NOMO-1 (cell line): Measurements from ENCODE around the gene PRKD2.

Experiments used
- DNase-seq, 2 experiments: peaks; one replicate each; lab custom pipeline; 2025; ENCODE audit not compliant: unreplicated experiment in 2 of 2; lab: John Stamatoyannopoulos, UW

PRKD2 gene

GRCh38 chr19:46725036-46725820 lies 8.3 kb upstream of the PRKD2 start:
- no peak for DNase-seq

- DNase-seq, result no peak
These were observed 7.6 kb upstream of the PRKD2 start for GRCh38 chr19:46724468-46724867.

GRCh38 chr19:46723471-46723870 lies 6.6 kb upstream of the PRKD2 start:
- DNase-seq, result no peak

GRCh38 chr19:46723023-46723461 lies 6.1 kb upstream of the PRKD2 start:
- no peak for DNase-seq

- no peak for DNase-seq
These were observed 5.6 kb upstream of the PRKD2 start for GRCh38 chr19:46722421-46723022.

- no peak for DNase-seq
These were observed 5.1 kb upstream of the PRKD2 start for GRCh38 chr19:46722004-46722380.

- no peak for DNase-seq
These were observed 4.5 kb upstream of the PRKD2 start for GRCh38 chr19:46721269-46722003.

- DNase-seq, result no peak
These were observed 3.8 kb upstream of the PRKD2 start for GRCh38 chr19:46720503-46721239.

- DNase-seq, result no peak
These were observed 3.0 kb upstream of the PRKD2 start for GRCh38 chr19:46719629-46720502.

GRCh38 chr19:46718934-46719622 lies 2.2 kb upstream of the PRKD2 start:
- DNase-seq, result no peak

- DNase-seq, result peak; percentile 65 to 73
These were observed 1.4 kb upstream of the PRKD2 start for GRCh38 chr19:46718157-46718933.

- no peak for DNase-seq
These were observed 816 bp upstream of the PRKD2 start for GRCh38 chr19:46717716-46718143.

- no peak for DNase-seq
These were observed 261 bp downstream of the PRKD2 start for GRCh38 chr19:46716672-46717033.

- no peak for DNase-seq
These were observed 791 bp downstream of the PRKD2 start for GRCh38 chr19:46715975-46716671.

GRCh38 chr19:46715620-46715974 lies 1.3 kb downstream of the PRKD2 start:
- DNase-seq, result no peak

GRCh38 chr19:46714444-46715106 lies 2.3 kb downstream of the PRKD2 start:
- no peak for DNase-seq

- no peak for DNase-seq
These were observed 3.0 kb downstream of the PRKD2 start for GRCh38 chr19:46713781-46714443.
